Activated CD4-positive, alpha-beta T cell treated with anti-CD3 and anti-CD28 coated beads for 36 hours (primary cell): Measurements from ENCODE around the gene CBFA2T3. TPM values are rescaled to one million over a fixed set of nuclear protein-coding genes. Genes with fewer than 3 reads are reported as not detected.

Experiments used
- ATAC-seq: fragments of 200-7000 bp; cut with Tn5 transposase; one replicate; pipeline ENCODE4 v1.10.0; 2021; ENCODE audit warnings: mild to moderate bottlenecking, moderate library complexity
- CTCF ChIA-PET: fragments of 350-600 bp; sonication (Branson Sonifier 250); formaldehyde crosslinking; loops from one replicate; lab custom pipeline; 2021; ENCODE audit warnings: antibody characterized with exemption; lab: Charles Lee
- POLR2A ChIA-PET: fragments of 350-600 bp; sonication (Branson Sonifier 250); formaldehyde crosslinking; loops from one replicate; lab custom pipeline; 2021; ENCODE audit warnings: antibody characterized with exemption, inconsistent platforms; lab: Charles Lee
- DNase-seq: peaks from one replicate; pipeline ENCODE4 v3.0.0-alpha.2; 2020
- H3K27ac Mint-ChIP-seq: one replicate; pipeline ENCODE4 v1.8.0; 2021; ENCODE audit warnings: mixed read lengths
- H3K27me3 Mint-ChIP-seq: one replicate; pipeline ENCODE4 v1.8.0; 2021; ENCODE audit warnings: mixed read lengths
- H3K36me3 Mint-ChIP-seq: one replicate; pipeline ENCODE4 v1.8.0; 2021; ENCODE audit warnings: low read depth, mixed read lengths
- H3K4me1 Mint-ChIP-seq: one replicate; pipeline ENCODE4 v1.8.0; 2021; ENCODE audit warnings: mixed read lengths
- H3K4me3 Mint-ChIP-seq: one replicate; pipeline ENCODE4 v1.8.0; 2021; ENCODE audit warnings: mild to moderate bottlenecking, moderate library complexity, mixed read lengths
- H3K9me3 Mint-ChIP-seq: one replicate; pipeline ENCODE4 v1.8.0; 2021; ENCODE audit warnings: low read depth, mixed read lengths
- intact Hi-C, 2 experiments: fragments of 100-400 bp; cut with DNase I in 1 of 2; cut with micrococcal nuclease in 1 of 2; formaldehyde crosslinking; loops; one replicate each; pipeline versions ENCODE4 v1.14.2 to v1.15.1; 2022 to 2024; cut with DNase I, micrococcal nuclease
- total RNA-seq, 2 experiments: library from RNA; stranded (reverse); gene quantifications; one replicate each; pipeline ENCODE4 v1.2.3, GENCODE V29; 2021

The CBFA2T3 gene
- total RNA-seq, 2 experiments from 2014 or later, result 0.30 to 0.34 TPM

GRCh38 chr16:88937206-88937621 lies 39.8 kb downstream of the CBFA2T3 start:
- Mint-ChIP-seq H3K4me1 (peaks cover 5% of the 10 kb centered on the region), H3K27me3 (peaks cover 18% of the 10 kb centered on the region), H3K27ac (no peak overlapping the region), H3K36me3 (no peaks in the 10 kb centered on the region), H3K4me3 (no peak overlapping the region), H3K9me3 (no peaks in the 10 kb centered on the region)
- ATAC-seq (no peak), DNase-seq (no peak)
- ChIA-PET CTCF (no interaction called here), POLR2A (no interaction called here)
- intact Hi-C loops, result no loop called here

GRCh38 chr16:88936556-88937205 lies 40.3 kb downstream of the CBFA2T3 start:
- ChIA-PET POLR2A (no interaction called here), CTCF (interaction anchor here (0.6 kb wide), 1 partner anchor 235 kb away, joined by 3 read pairs; the partner anchor contains the start of gene CDH15)
- Mint-ChIP-seq H3K27ac (no peak overlapping the region), H3K36me3 (no peaks in the 10 kb centered on the region), H3K4me3 (no peak overlapping the region), H3K4me1 (peaks cover 5% of the 10 kb centered on the region), H3K27me3 (peaks cover 17% of the 10 kb centered on the region), H3K9me3 (no peaks in the 10 kb centered on the region)
- DNase-seq (no peak), ATAC-seq (no peak)
- intact Hi-C loops, result no loop called here

GRCh38 chr16:88936008-88936555 lies 40.9 kb downstream of the CBFA2T3 start:
- no peaks in the 10 kb centered on the region for H3K9me3 Mint-ChIP-seq
- no peaks in the 10 kb centered on the region for H3K36me3 Mint-ChIP-seq
- POLR2A ChIA-PET, result no interaction called here
- CTCF ChIA-PET, result interaction anchor here (0.6 kb wide), 1 partner anchor 235 kb away, joined by 3 read pairs; the partner anchor contains the start of gene CDH15
- DNase-seq (peak; percentile 49), ATAC-seq (peak; percentile 48)
- H3K4me1 Mint-ChIP-seq, result peaks cover 5% of the 10 kb centered on the region
- intact Hi-C loops, result no loop called here
- H3K27ac Mint-ChIP-seq, result no peak overlapping the region
- H3K4me3 Mint-ChIP-seq, result no peak overlapping the region
- peaks cover 17% of the 10 kb centered on the region for H3K27me3 Mint-ChIP-seq

- Mint-ChIP-seq H3K27me3 (peaks cover 13% of the 10 kb centered on the region), H3K27ac (no peak overlapping the region), H3K36me3 (no peaks in the 10 kb centered on the region), H3K9me3 (no peaks in the 10 kb centered on the region), H3K4me3 (no peak overlapping the region), H3K4me1 (peaks cover 5% of the 10 kb centered on the region)
- no peak for ATAC-seq
- ChIA-PET CTCF (no interaction called here), POLR2A (no interaction called here)
- intact Hi-C loops, result no loop called here
- DNase-seq, result no peak
These were observed 42.8 kb downstream of the CBFA2T3 start for GRCh38 chr16:88934066-88934667.

- ATAC-seq (no peak), DNase-seq (no peak)
- ChIA-PET POLR2A (no interaction called here), CTCF (interaction anchor here (0.6 kb wide), 1 partner anchor 149 kb away, joined by 3 read pairs; no protein-coding TSS in a partner anchor)
- Mint-ChIP-seq H3K9me3 (no peaks in the 10 kb centered on the region), H3K27ac (no peak overlapping the region), H3K4me1 (peaks cover 5% of the 10 kb centered on the region), H3K4me3 (no peak overlapping the region), H3K27me3 (peaks cover 9% of the 10 kb centered on the region), H3K36me3 (no peaks in the 10 kb centered on the region)
- intact Hi-C loops, result no loop called here
These were observed 44.1 kb downstream of the CBFA2T3 start for GRCh38 chr16:88932929-88933328.

- H3K4me1 Mint-ChIP-seq, result peaks cover 5% of the 10 kb centered on the region
- H3K27me3 Mint-ChIP-seq, result peaks cover 4% of the 10 kb centered on the region
- H3K4me3 Mint-ChIP-seq, result no peak overlapping the region
- CTCF ChIA-PET, result no interaction called here
- POLR2A ChIA-PET, result no interaction called here
- ATAC-seq (no peak), DNase-seq (no peak)
- H3K36me3 Mint-ChIP-seq, result no peaks in the 10 kb centered on the region
- no peak overlapping the region for H3K27ac Mint-ChIP-seq
- no peaks in the 10 kb centered on the region for H3K9me3 Mint-ChIP-seq
- intact Hi-C loops, result no loop called here
These were observed 45.1 kb downstream of the CBFA2T3 start for GRCh38 chr16:88931936-88932335.

GRCh38 chr16:88931373-88931900 lies 45.6 kb downstream of the CBFA2T3 start:
- CTCF ChIA-PET, result no interaction called here
- Mint-ChIP-seq H3K36me3 (no peaks in the 10 kb centered on the region), H3K27me3 (no peaks in the 10 kb centered on the region), H3K4me3 (no peak overlapping the region), H3K27ac (no peak overlapping the region), H3K4me1 (peaks cover 2% of the 10 kb centered on the region), H3K9me3 (no peaks in the 10 kb centered on the region)
- POLR2A ChIA-PET, result interaction anchor here (0.6 kb wide), 1 partner anchor 43 kb away, joined by 7 read pairs; no protein-coding TSS in a partner anchor
- intact Hi-C loops, result no loop called here
- no peak for ATAC-seq
- no peak for DNase-seq

GRCh38 chr16:88930716-88931115 lies 46.3 kb downstream of the CBFA2T3 start:
- ATAC-seq (no peak), DNase-seq (no peak)
- no peaks in the 10 kb centered on the region for H3K4me1 Mint-ChIP-seq
- intact Hi-C loops, result no loop called here
- H3K27me3 Mint-ChIP-seq, result no peaks in the 10 kb centered on the region
- no peaks in the 10 kb centered on the region for H3K36me3 Mint-ChIP-seq
- no peaks in the 10 kb centered on the region for H3K9me3 Mint-ChIP-seq
- CTCF ChIA-PET, result no interaction called here
- H3K27ac Mint-ChIP-seq, result no peak overlapping the region
- POLR2A ChIA-PET, result no interaction called here
- H3K4me3 Mint-ChIP-seq, result no peak overlapping the region

GRCh38 chr16:88929091-88929445 lies 47.9 kb downstream of the CBFA2T3 start:
- no peaks in the 10 kb centered on the region for H3K36me3 Mint-ChIP-seq
- DNase-seq, result no peak
- ChIA-PET CTCF (interaction anchor here (0.7 kb wide), 1 partner anchor 71 kb away, joined by 3 read pairs; no protein-coding TSS in a partner anchor), POLR2A (no interaction called here)
- H3K27me3 Mint-ChIP-seq, result no peaks in the 10 kb centered on the region
- no peak overlapping the region for H3K27ac Mint-ChIP-seq
- ATAC-seq, result no peak
- H3K9me3 Mint-ChIP-seq, result no peaks in the 10 kb centered on the region
- H3K4me1 Mint-ChIP-seq, result no peaks in the 10 kb centered on the region
- intact Hi-C loops, result no loop called here
- no peak overlapping the region for H3K4me3 Mint-ChIP-seq

- H3K4me1 Mint-ChIP-seq, result no peaks in the 10 kb centered on the region
- no peak overlapping the region for H3K4me3 Mint-ChIP-seq
- H3K9me3 Mint-ChIP-seq, result no peaks in the 10 kb centered on the region
- no peaks in the 10 kb centered on the region for H3K36me3 Mint-ChIP-seq
- ATAC-seq (no peak), DNase-seq (no peak)
- ChIA-PET CTCF (no interaction called here), POLR2A (no interaction called here)
- no peaks in the 10 kb centered on the region for H3K27me3 Mint-ChIP-seq
- intact Hi-C loops, result no loop called here
- no peak overlapping the region for H3K27ac Mint-ChIP-seq
These were observed 48.5 kb downstream of the CBFA2T3 start for GRCh38 chr16:88928405-88929090.

- intact Hi-C loops, result no loop called here
- Mint-ChIP-seq H3K4me1 (no peaks in the 10 kb centered on the region), H3K27me3 (no peaks in the 10 kb centered on the region), H3K36me3 (no peaks in the 10 kb centered on the region), H3K9me3 (no peaks in the 10 kb centered on the region), H3K4me3 (no peak overlapping the region), H3K27ac (no peak overlapping the region)
- ATAC-seq (no peak), DNase-seq (no peak)
- ChIA-PET CTCF (no interaction called here), POLR2A (no interaction called here)
These were observed 49.3 kb downstream of the CBFA2T3 start for GRCh38 chr16:88927661-88928060.
